COLO829 (cell line): ENCODE data around the gene ANK2.
A peak's percentile ranks its signal among the peaks of the same experiment; 100 is the strongest.

Source experiments
- DNase-seq: peaks from one replicate; pipeline ENCODE4 v3.0.0; 2012; ENCODE audit warnings: low spot score

ANK2 gene

GRCh38 chr4:113289766-113290165 is 240.3 kb downstream of the ANK2 start:
- DNase-seq: no peak

- no peak for DNase-seq
Measured at GRCh38 chr4:113290666-113291065, 241.2 kb downstream of the ANK2 start.

GRCh38 chr4:113292371-113293042 is 243.1 kb downstream of the ANK2 start:
- DNase-seq: no peak

- DNase-seq: no peak
Measured at GRCh38 chr4:113293043-113293560, 243.6 kb downstream of the ANK2 start.

- DNase-seq: no peak
Measured at GRCh38 chr4:113293674-113294073, 244.2 kb downstream of the ANK2 start.

- DNase-seq: no peak
Measured at GRCh38 chr4:113294908-113295307, 245.5 kb downstream of the ANK2 start.

GRCh38 chr4:113300471-113300928 is 251.0 kb downstream of the ANK2 start:
- DNase-seq: peak; percentile 64

- no peak for DNase-seq
Measured at GRCh38 chr4:113302051-113302450, 252.6 kb downstream of the ANK2 start.

- no peak for DNase-seq
Measured at GRCh38 chr4:113303315-113303714, 253.9 kb downstream of the ANK2 start.

- DNase-seq: no peak
Measured at GRCh38 chr4:113311047-113311446, 261.6 kb downstream of the ANK2 start.

GRCh38 chr4:113312529-113312928 is 263.1 kb downstream of the ANK2 start:
- DNase-seq: no peak

GRCh38 chr4:113314426-113314825 is 265.0 kb downstream of the ANK2 start:
- no peak for DNase-seq

GRCh38 chr4:113316879-113317278 is 267.4 kb downstream of the ANK2 start:
- no peak for DNase-seq

GRCh38 chr4:113317523-113317922 is 268.1 kb downstream of the ANK2 start:
- no peak for DNase-seq

GRCh38 chr4:113322736-113323135 is 273.3 kb downstream of the ANK2 start:
- no peak for DNase-seq

GRCh38 chr4:113325876-113326615 is 276.6 kb downstream of the ANK2 start:
- DNase-seq: no peak

- no peak for DNase-seq
Measured at GRCh38 chr4:113327494-113327893, 278.0 kb downstream of the ANK2 start.

- no peak for DNase-seq
Measured at GRCh38 chr4:113328514-113328913, 279.1 kb downstream of the ANK2 start.

GRCh38 chr4:113330200-113330599 is 280.7 kb downstream of the ANK2 start:
- DNase-seq: no peak

- no peak for DNase-seq
Measured at GRCh38 chr4:113331811-113332210, 282.4 kb downstream of the ANK2 start.

- no peak for DNase-seq
Measured at GRCh38 chr4:113332701-113333100, 283.2 kb downstream of the ANK2 start.

- DNase-seq: no peak
Measured at GRCh38 chr4:113335746-113336145, 286.3 kb downstream of the ANK2 start.

- no peak for DNase-seq
Measured at GRCh38 chr4:113336556-113336955, 287.1 kb downstream of the ANK2 start.
